Heart left ventricle (tissue), 13 donors: Measurements from ENCODE around the gene SCAI.
"Not testable (repeated sequence)": the region's sequence is repeated elsewhere in the genome, so short reads cannot be mapped to it uniquely, and the experiment has no call there.

Experiments used
- CTCF ChIP-seq, 12 donors: fragments of 200-600 bp; sonication (generic) in 4 of 12; IDR thresholded peaks; one replicate each; pipeline versions ENCODE4 v1.5.0 to v1.8.0; 2018 to 2022; ENCODE audit warnings: antibody characterized with exemption in 12 of 12, mild to moderate bottlenecking in 5 of 12
- POLR2A ChIP-seq, 2 donors: fragments of 450-650 bp; IDR thresholded peaks; one replicate each; pipeline ENCODE4 v1.6.1; 2017; ENCODE audit warnings: antibody characterized with exemption in 2 of 2, mild to moderate bottlenecking in 2 of 2, moderate library complexity in 2 of 2
- donor health status: ischemic (EF 13 %, LVEDD 7.1; RV severe dilation, severe dysfunction).
- donor health status: DM: no; HTN: yes; CAD: no.
- donor health status: DM: no; HTN: no; CAD: no.
- donor health status: ischemic (EF 25% LVEDD 6.9; RV normal size, moderate dysfunction).
- donor health status: ischemic (EF 25% LVEDD 5.7; RV mildly dilated, moderate dysfunction).
- donor health status: ischemic (EF 35%, LVEDD 5.7; RV mildly dilated, moderate dysfunction).
- donor health status: nonischemic (EF 11% LVEDD 7.7; RV severe dilation, severe dysfunction).
- donor health status: DM: yes; HTN: yes; CAD: no.
- donor health status: PGD.
- donor health status: ischemic (EF 29% LVEDD 5.4; RV normal size, mild dysfunction).
- donor health status: nonischemic (EF 23%, LVEDD 6.1; RV moderate dilation, normal function).

GRCh38 chr9:125162891-125163290 lies 19.6 kb upstream of the SCAI start:
- TF ChIP-seq CTCF, POLR2A (IDR thresholded peaks at IDR 0.05): not testable (repeated sequence)
